WTC11 (cell line): ENCODE measurements around the gene SPATA24.

ENCODE experiments used
- CREB1 ChIP-seq: sonication (generic); formaldehyde crosslinking; IDR thresholded peaks from 2 replicates; pipeline ENCODE4 v1.8.0; 2023; ENCODE audit warnings: mild to moderate bottlenecking, missing genetic modification reagents
- ETV6 ChIP-seq: sonication (generic); formaldehyde crosslinking; IDR thresholded peaks from 2 replicates; pipeline ENCODE4 v1.8.1; 2022; ENCODE audit warnings: mild to moderate bottlenecking, missing genetic modification reagents
- JAZF1 ChIP-seq: fragments of 250-450 bp; sonication (Bioruptor Pico); IDR thresholded peaks from 2 replicates; pipeline ENCODE4 v1.9.0; 2021; ENCODE audit warnings: moderate library complexity, mild to moderate bottlenecking, inconsistent platforms
- NFYB ChIP-seq: sonication (generic); formaldehyde crosslinking; conservative IDR thresholded peaks from 2 replicates; pipeline ENCODE4 v1.8.0; 2022; ENCODE audit warnings: low read depth, missing genetic modification reagents
- RELA ChIP-seq: sonication (generic); formaldehyde crosslinking; IDR thresholded peaks from 2 replicates; pipeline ENCODE4 v1.8.1; 2022; ENCODE audit warnings: missing genetic modification reagents, mild to moderate bottlenecking, borderline replicate concordance
- SP1 ChIP-seq: sonication (generic); formaldehyde crosslinking; conservative IDR thresholded peaks from 2 replicates; pipeline ENCODE4 v1.8.1; 2022; ENCODE audit warnings: missing genetic modification reagents
- TP53 ChIP-seq: sonication (generic); formaldehyde crosslinking; IDR thresholded peaks from 2 replicates; pipeline ENCODE4 v1.8.1; 2023; ENCODE audit warnings: mild to moderate bottlenecking, missing genetic modification reagents
- USF1 ChIP-seq: sonication (generic); formaldehyde crosslinking; IDR thresholded peaks from 2 replicates; pipeline ENCODE4 v1.8.0; 2022; ENCODE audit warnings: mild to moderate bottlenecking, missing genetic modification reagents
- USF2 ChIP-seq: sonication (generic); formaldehyde crosslinking; IDR thresholded peaks from 2 replicates; pipeline ENCODE4 v1.8.1; 2023; ENCODE audit warnings: mild to moderate bottlenecking, missing genetic modification reagents, moderate library complexity
- TF ChIP-seq, protein P1 (sequence below): sonication (generic); formaldehyde crosslinking; IDR thresholded peaks from 2 replicates; pipeline ENCODE4 v1.8.1; 2022; ENCODE audit warnings: missing genetic modification reagents, borderline replicate concordance
- TF ChIP-seq, protein P2 (sequence below): fragments of 200-600 bp; IDR thresholded peaks from 2 replicates; pipeline ENCODE4 v1.8.0; 2022; ENCODE audit warnings: antibody characterized with exemption
- TF ChIP-seq, protein P3 (sequence below): sonication (generic); formaldehyde crosslinking; IDR thresholded peaks from 2 replicates; pipeline ENCODE4 v1.8.0; 2022; ENCODE audit warnings: mild to moderate bottlenecking, missing genetic modification reagents
- TF ChIP-seq, protein P4 (sequence below): sonication (generic); formaldehyde crosslinking; IDR thresholded peaks from 2 replicates; pipeline ENCODE4 v1.8.1; 2023; ENCODE audit warnings: mild to moderate bottlenecking, moderate library complexity, missing genetic modification reagents

DNA sequence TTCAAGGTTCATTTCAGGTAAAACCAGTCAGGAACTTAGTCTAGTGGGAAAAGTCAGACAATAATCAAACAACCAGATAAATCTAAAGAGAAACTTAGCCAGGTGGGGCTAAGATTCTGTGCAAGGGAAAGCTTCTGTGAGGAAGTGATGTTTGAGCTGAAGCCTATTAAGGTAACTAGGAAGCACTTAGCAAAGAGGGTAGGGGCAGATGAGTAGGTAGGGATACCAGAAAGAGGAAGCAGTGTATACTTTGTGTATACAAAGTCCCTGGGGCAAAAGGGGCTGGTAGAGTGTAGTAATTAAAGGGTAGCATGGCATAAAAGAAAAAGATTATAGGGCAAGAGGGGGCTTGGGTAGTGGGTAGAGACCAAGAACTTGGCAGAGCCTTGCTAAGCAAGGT is 3.6 kb upstream of the SPATA24 start:
- TF ChIP-seq, protein P1, sequence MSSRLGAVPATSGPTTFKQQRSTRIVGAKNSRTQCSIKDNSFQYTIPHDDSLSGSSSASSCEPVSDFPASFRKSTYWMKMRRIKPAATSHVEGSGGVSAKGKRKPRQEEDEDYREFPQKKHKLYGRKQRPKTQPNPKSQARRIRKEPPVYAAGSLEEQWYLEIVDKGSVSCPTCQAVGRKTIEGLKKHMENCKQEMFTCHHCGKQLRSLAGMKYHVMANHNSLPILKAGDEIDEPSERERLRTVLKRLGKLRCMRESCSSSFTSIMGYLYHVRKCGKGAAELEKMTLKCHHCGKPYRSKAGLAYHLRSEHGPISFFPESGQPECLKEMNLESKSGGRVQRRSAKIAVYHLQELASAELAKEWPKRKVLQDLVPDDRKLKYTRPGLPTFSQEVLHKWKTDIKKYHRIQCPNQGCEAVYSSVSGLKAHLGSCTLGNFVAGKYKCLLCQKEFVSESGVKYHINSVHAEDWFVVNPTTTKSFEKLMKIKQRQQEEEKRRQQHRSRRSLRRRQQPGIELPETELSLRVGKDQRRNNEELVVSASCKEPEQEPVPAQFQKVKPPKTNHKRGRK (CRISPR knock-in tag), result no peak
- TF ChIP-seq, protein P2, sequence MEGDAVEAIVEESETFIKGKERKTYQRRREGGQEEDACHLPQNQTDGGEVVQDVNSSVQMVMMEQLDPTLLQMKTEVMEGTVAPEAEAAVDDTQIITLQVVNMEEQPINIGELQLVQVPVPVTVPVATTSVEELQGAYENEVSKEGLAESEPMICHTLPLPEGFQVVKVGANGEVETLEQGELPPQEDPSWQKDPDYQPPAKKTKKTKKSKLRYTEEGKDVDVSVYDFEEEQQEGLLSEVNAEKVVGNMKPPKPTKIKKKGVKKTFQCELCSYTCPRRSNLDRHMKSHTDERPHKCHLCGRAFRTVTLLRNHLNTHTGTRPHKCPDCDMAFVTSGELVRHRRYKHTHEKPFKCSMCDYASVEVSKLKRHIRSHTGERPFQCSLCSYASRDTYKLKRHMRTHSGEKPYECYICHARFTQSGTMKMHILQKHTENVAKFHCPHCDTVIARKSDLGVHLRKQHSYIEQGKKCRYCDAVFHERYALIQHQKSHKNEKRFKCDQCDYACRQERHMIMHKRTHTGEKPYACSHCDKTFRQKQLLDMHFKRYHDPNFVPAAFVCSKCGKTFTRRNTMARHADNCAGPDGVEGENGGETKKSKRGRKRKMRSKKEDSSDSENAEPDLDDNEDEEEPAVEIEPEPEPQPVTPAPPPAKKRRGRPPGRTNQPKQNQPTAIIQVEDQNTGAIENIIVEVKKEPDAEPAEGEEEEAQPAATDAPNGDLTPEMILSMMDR, result no peak
- TF ChIP-seq NFYB, result no peak
- TF ChIP-seq USF1 (CRISPR knock-in tag), result no peak
- TF ChIP-seq, protein P3, sequence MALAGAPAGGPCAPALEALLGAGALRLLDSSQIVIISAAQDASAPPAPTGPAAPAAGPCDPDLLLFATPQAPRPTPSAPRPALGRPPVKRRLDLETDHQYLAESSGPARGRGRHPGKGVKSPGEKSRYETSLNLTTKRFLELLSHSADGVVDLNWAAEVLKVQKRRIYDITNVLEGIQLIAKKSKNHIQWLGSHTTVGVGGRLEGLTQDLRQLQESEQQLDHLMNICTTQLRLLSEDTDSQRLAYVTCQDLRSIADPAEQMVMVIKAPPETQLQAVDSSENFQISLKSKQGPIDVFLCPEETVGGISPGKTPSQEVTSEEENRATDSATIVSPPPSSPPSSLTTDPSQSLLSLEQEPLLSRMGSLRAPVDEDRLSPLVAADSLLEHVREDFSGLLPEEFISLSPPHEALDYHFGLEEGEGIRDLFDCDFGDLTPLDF (CRISPR knock-in tag), result no peak
- no peak for TF ChIP-seq CREB1
- TF ChIP-seq USF2 (CRISPR knock-in tag), result no peak
- TF ChIP-seq SP1, result no peak
- no peak for TF ChIP-seq ETV6
- TF ChIP-seq JAZF1, result no peak
- TF ChIP-seq, protein P4, sequence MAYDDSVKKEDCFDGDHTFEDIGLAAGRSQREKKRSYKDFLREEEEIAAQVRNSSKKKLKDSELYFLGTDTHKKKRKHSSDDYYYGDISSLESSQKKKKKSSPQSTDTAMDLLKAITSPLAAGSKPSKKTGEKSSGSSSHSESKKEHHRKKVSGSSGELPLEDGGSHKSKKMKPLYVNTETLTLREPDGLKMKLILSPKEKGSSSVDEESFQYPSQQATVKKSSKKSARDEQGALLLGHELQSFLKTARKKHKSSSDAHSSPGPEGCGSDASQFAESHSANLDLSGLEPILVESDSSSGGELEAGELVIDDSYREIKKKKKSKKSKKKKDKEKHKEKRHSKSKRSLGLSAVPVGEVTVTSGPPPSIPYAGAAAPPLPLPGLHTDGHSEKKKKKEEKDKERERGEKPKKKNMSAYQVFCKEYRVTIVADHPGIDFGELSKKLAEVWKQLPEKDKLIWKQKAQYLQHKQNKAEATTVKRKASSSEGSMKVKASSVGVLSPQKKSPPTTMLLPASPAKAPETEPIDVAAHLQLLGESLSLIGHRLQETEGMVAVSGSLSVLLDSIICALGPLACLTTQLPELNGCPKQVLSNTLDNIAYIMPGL (CRISPR knock-in tag), result no peak
- TF ChIP-seq TP53 (CRISPR knock-in tag), result no peak
- no peak for TF ChIP-seq RELA
